HepG2 (cell line): ENCODE results near the gene STEAP3. TPM values are rescaled to one million over a fixed set of nuclear protein-coding genes. Genes with fewer than 3 reads are reported as not detected.

ENCODE experiments used
- ATAC-seq: fragments of 200-7000 bp; cut with Tn5 transposase; 3 replicates; pipeline ENCODE4 v1.9.1; 2020; ENCODE audit warnings: mild to moderate bottlenecking, moderate library complexity
- BruUV-seq: library from RNA; stranded (reverse); fragments of 400-500 nt; replicated peaks from 2 replicates; lab custom pipeline; 2021; lab: Mats Ljungman, UMichigan
- CTCF ChIA-PET: fragments of 300-600 bp; formaldehyde crosslinking; extraction: SDS; loops from one replicate; lab custom pipeline; 2021; ENCODE audit warnings: low total read pairs, inconsistent platforms, low intra/inter-chr PET ratio; lab: Yijun Ruan, JAX
- POLR2A ChIA-PET: fragments of 350-600 bp; sonication (Branson Sonifier 250); formaldehyde crosslinking; loops from one replicate; lab custom pipeline; 2020; ENCODE audit warnings: antibody characterized with exemption, inconsistent platforms; lab: Yijun Ruan, JAX
- DNase-seq: peaks from one replicate; pipeline ENCODE4 v3.0.0-alpha.2; 2015; ENCODE audit warnings: low spot score
- FAIRE-seq: peaks from 3 replicates; lab custom pipeline; 2011; peaks lifted over from hg19 to GRCh38; lab: Jason Lieb, UNC
- H2AFZ ChIP-seq: one replicate; pipeline ENCODE4 v1.6.1; 2011; ENCODE audit warnings: low read length, inconsistent platforms
- H3K27ac ChIP-seq: fragments of 300-600 bp; 3 replicates; pipeline ENCODE4 v1.8.0; 2011; ENCODE audit warnings: mixed run types, mild to moderate bottlenecking, mixed read lengths, low read length, inconsistent platforms; ENCODE audit not compliant: insufficient read depth; ENCODE audit errors: extremely low read length
- H3K27me3 ChIP-seq, 2 experiments: fragments of 200-600 bp in 1 of 2; 2 replicates in 1 of 2; 3 replicates in 1 of 2; pipeline versions ENCODE4 v1.6.0 to v1.8.0; 2011; ENCODE audit warnings: low read length in 2 of 2, mild to moderate bottlenecking in 2 of 2, moderate library complexity in 2 of 2, inconsistent platforms in 1 of 2; ENCODE audit not compliant: insufficient read depth in 2 of 2, control insufficient read depth in 1 of 2
- H3K36me3 ChIP-seq, 2 experiments: fragments of 200-600 bp in 1 of 2; replicated peaks in 1 of 2; 2 replicates in 1 of 2; 3 replicates in 1 of 2; pipeline versions ENCODE4 v1.5.1 to v1.8.0; 2011; ENCODE audit warnings: low read length in 2 of 2, inconsistent platforms in 1 of 2; ENCODE audit not compliant: insufficient read depth in 2 of 2, control insufficient read depth in 1 of 2
- H3K4me1 ChIP-seq: 2 replicates; pipeline ENCODE4 v1.5.1; 2012; ENCODE audit warnings: low read length, inconsistent platforms; ENCODE audit not compliant: insufficient read depth
- H3K4me2 ChIP-seq: 2 replicates; pipeline ENCODE4 v1.6.0; 2011; ENCODE audit warnings: low read depth, low read length, inconsistent platforms
- H3K4me3 ChIP-seq, 3 experiments: fragments of 200-600 bp in 1 of 3; sonication (generic), shearing (Covaris generic) in 1 of 3; replicated peaks in 1 of 3; 2 replicates each; pipeline ENCODE4 v1.5.1; 2011 to 2016; ENCODE audit warnings: low read length in 3 of 3, inconsistent platforms in 2 of 3, low read depth in 2 of 3, mild to moderate bottlenecking in 2 of 3, control low read depth in 1 of 3, mixed read lengths in 1 of 3; ENCODE audit not compliant: insufficient read depth in 1 of 3
- H3K79me2 ChIP-seq: one replicate; pipeline ENCODE4 v1.6.1; 2011; ENCODE audit warnings: low read length, inconsistent platforms; ENCODE audit not compliant: insufficient read depth
- H3K9ac ChIP-seq: 2 replicates; pipeline ENCODE4 v1.6.0; 2011; ENCODE audit warnings: mild to moderate bottlenecking, low read depth, low read length, inconsistent platforms; ENCODE audit not compliant: insufficient read depth
- H3K9me3 ChIP-seq: 2 replicates; pipeline ENCODE4 v1.5.1; 2012; ENCODE audit warnings: mild to moderate bottlenecking, low read length
- H4K20me1 ChIP-seq: 2 replicates; pipeline ENCODE4 v1.6.0; 2011; ENCODE audit warnings: inconsistent platforms, mild to moderate bottlenecking, low read length, moderate library complexity; ENCODE audit not compliant: insufficient read depth
- PCBP2 ChIP-seq: fragments of 200-400 bp; formaldehyde crosslinking; optimal IDR thresholded peaks from 2 replicates; pipeline ENCODE3; 2018; ENCODE audit warnings: low read length, low read depth; ENCODE audit not compliant: poor library complexity, severe bottlenecking
- RARG ChIP-seq: sonication (generic); formaldehyde crosslinking; IDR thresholded peaks from 2 replicates; pipeline ENCODE4 v1.4.0; 2020; ENCODE audit warnings: low read depth, mild to moderate bottlenecking, missing genetic modification reagents
- RORA ChIP-seq: sonication (generic); formaldehyde crosslinking; IDR thresholded peaks from 2 replicates; pipeline ENCODE4 v1.5.0; 2020; ENCODE audit warnings: mild to moderate bottlenecking, missing genetic modification reagents, moderate library complexity
- RXRB ChIP-seq: IDR thresholded peaks from 2 replicates; pipeline ENCODE4 v1.6.1; 2016; ENCODE audit warnings: borderline replicate concordance, missing genetic modification reagents, missing compliant biosample characterization
- SIX1 ChIP-seq: sonication (generic); formaldehyde crosslinking; IDR thresholded peaks from 2 replicates; pipeline ENCODE4 v1.4.0; 2020; ENCODE audit warnings: missing genetic modification reagents, borderline replicate concordance
- SRY ChIP-seq: sonication (generic); formaldehyde crosslinking; IDR thresholded peaks from 2 replicates; pipeline ENCODE4 v1.8.0; 2022; ENCODE audit warnings: mild to moderate bottlenecking, missing genetic modification reagents
- STAG1 ChIP-seq: sonication (generic); formaldehyde crosslinking; IDR thresholded peaks from 2 replicates; pipeline ENCODE4 v1.4.0; 2020; ENCODE audit warnings: missing genetic modification reagents
- ZFP90 ChIP-seq: sonication (generic); formaldehyde crosslinking; IDR thresholded peaks from 2 replicates; pipeline ENCODE4 v1.8.0; 2022; ENCODE audit warnings: missing genetic modification reagents, mild to moderate bottlenecking, inconsistent platforms, borderline replicate concordance
- ZFYVE20 ChIP-seq: sonication (generic); formaldehyde crosslinking; IDR thresholded peaks from 2 replicates; pipeline ENCODE4 v1.8.0; 2023; ENCODE audit warnings: low read depth, mild to moderate bottlenecking, moderate library complexity, missing genetic modification reagents, borderline replicate concordance
- ZMAT3 ChIP-seq: sonication (generic); formaldehyde crosslinking; conservative IDR thresholded peaks from 2 replicates; pipeline ENCODE4 v1.7.0; 2021; ENCODE audit warnings: missing genetic modification reagents
- ZNF629 ChIP-seq: sonication (generic); formaldehyde crosslinking; conservative IDR thresholded peaks from 2 replicates; pipeline ENCODE4 v1.5.0; 2020; ENCODE audit warnings: missing genetic modification reagents
- ZSCAN21 ChIP-seq: sonication (generic); formaldehyde crosslinking; IDR thresholded peaks from 2 replicates; pipeline ENCODE4 v1.8.0; 2022; ENCODE audit warnings: mild to moderate bottlenecking, missing genetic modification reagents, moderate library complexity, borderline replicate concordance
- WGBS: methylation state at CpG from one replicate; pipeline ENCODE4 v1.1.6; 2017; ENCODE audit warnings: low lambda C conversion rate; 5-methylcytosine and 5-hydroxymethylcytosine counted together
- in situ Hi-C: cut with HindIII; loops from 2 replicates; pipeline ENCODE4 v1.10.0; 2017; ENCODE audit warnings: low pct_unique_long_range_greater_than_20kb; ENCODE audit not compliant: extremely low pct_ligation_motif_present
- intact Hi-C: fragments of 100-400 bp; cut with micrococcal nuclease; formaldehyde crosslinking; loops from one replicate; pipeline ENCODE4 v1.10.0; 2022; ENCODE audit not compliant: unreplicated experiment
- polyA plus RNA-seq, 8 experiments: library from polyadenylated mRNA; depleted of rRNA in 3 of 8; stranded (reverse) in 7 of 8; unstranded in 1 of 8; fragments of >200 nt; fragmentation: Illumina TruSeq in 4 of 8; extraction: Trizol in 4 of 8; gene quantifications; 2 replicates each; pipeline versions ENCODE4 v1.2.1 to v1.2.3, GENCODE V29; 2011 to 2016; ENCODE audit warnings: low read depth in 4 of 8, missing spikeins in 1 of 8, mixed read lengths in 1 of 8; ENCODE audit not compliant: insufficient read depth in 1 of 8
- total RNA-seq, 5 experiments: library from RNA; depleted of rRNA; stranded (reverse); fragments of >200 nt; fragmentation: Illumina TruSeq; extraction: Trizol; gene quantifications; 2 replicates each; pipeline ENCODE4 v1.2.3, GENCODE V29; 2016; ENCODE audit warnings: low read depth in 1 of 5
- TF ChIP-seq, protein P1 (sequence below): sonication (generic); formaldehyde crosslinking; conservative IDR thresholded peaks from 2 replicates; pipeline ENCODE4 v1.8.1; 2023; ENCODE audit warnings: missing genetic modification reagents

The STEAP3 gene
- total and polyA plus RNA-seq, 2 of the 13 experiments (the other 11 are each of a cell fraction or from before 2014, with no cell fraction given) = 7.3 to 21.1 TPM

DNA sequence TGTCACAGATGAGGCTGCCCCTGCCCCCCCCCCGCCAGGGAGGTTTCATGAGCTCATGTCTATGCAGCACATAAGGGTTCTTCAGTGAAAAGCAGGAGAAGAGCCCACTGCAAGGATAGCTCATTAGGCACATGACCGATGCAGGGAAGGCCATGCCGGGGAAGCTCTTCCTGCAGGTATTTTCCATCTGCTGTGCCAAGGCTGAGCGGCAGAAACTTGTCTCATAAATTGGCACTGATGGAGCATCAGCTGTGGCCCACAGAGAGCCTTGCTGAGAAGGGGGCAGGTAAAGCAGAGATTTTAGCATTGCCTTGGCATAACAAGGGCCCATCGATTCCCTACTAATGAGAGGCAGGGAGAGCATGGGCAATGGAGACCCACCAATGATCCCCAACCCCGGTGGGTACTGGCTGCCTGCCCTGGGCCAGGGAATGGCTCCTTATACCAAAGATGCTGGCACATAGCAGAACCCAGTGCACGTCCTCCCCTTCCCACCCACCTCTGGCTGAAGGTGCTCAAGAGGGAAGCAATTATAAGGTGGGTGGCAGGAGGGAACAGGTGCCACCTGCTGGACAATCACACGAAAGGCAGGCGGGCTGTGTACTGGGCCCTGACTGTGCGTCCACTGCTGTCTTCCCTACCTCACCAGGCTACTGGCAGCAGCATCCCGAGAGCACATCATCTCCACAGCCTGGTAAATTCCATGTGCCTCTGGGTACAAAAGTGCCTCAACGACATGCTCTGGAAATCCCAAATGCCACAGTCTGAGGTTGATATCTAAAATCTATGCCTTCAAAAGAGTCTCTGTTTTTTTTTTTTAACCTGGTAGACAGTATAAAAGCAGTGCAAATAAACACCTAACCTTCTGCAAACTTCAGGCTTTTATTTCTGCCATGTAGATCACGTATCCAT, 41.4 kb downstream of the STEAP3 start (continued):
- TF ChIP-seq SIX1 (CRISPR knock-in tag) (no peak), ZMAT3 (CRISPR knock-in tag) (no peak), ZNF629 (CRISPR knock-in tag) (no peak), STAG1 (CRISPR knock-in tag) (peak; percentile 82), ZFP90 (CRISPR knock-in tag) (0 out of 2 replicates have a peak, but pooled peaks have one; percentile 38), RXRB (CRISPR knock-in tag) (no peak)

DNA sequence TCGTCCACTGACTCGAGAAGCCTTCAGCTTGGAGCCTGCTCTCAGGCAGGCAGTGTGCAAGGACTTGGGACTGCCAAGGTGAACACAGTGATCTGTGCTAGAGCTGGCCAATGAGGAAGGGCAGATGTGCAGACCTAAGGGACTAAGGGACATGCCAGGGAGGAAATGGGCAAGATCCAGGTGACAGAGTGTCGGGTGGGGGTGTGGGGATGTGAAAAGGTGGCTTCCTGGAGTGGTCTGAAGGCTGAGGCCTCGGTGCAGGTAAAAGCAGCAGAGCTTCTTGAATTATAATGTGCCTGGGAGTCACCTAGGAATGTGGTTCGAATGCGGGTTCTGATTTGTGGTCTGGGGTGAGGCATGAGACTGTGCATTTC, 42.0 kb downstream of the STEAP3 start:
- no peaks in the 10 kb centered on the region for H3K27me3 ChIP-seq
- intact Hi-C loops = loop anchor here (1.0 to 5.0 kb wide), 3 partner anchors 26 to 253 kb away; no protein-coding TSS in a partner anchor
- DNase-seq (no peak), ATAC-seq (no peak), FAIRE-seq (no peak)
- H3K4me3 ChIP-seq = no peak overlapping the region
- no peak overlapping the region for H2AFZ ChIP-seq
- no peaks in the 10 kb centered on the region for H3K79me2 ChIP-seq
- ChIA-PET POLR2A (no interaction called here), CTCF (interaction anchor here (0.6 to 2.5 kb wide), 4 partner anchors 47 to 383 kb away, joined by 3 to 17 read pairs (median 6); no protein-coding TSS in a partner anchor)
- no peak overlapping the region for H3K4me2 ChIP-seq
- WGBS = 86% methylated on average over 6 of the region's 6 CpGs
- BruUV-seq = no TSS peak
- TF ChIP-seq, protein P1, sequence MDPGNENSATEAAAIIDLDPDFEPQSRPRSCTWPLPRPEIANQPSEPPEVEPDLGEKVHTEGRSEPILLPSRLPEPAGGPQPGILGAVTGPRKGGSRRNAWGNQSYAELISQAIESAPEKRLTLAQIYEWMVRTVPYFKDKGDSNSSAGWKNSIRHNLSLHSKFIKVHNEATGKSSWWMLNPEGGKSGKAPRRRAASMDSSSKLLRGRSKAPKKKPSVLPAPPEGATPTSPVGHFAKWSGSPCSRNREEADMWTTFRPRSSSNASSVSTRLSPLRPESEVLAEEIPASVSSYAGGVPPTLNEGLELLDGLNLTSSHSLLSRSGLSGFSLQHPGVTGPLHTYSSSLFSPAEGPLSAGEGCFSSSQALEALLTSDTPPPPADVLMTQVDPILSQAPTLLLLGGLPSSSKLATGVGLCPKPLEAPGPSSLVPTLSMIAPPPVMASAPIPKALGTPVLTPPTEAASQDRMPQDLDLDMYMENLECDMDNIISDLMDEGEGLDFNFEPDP (CRISPR knock-in tag) = 0 out of 2 replicates have a peak, but pooled peaks have one; percentile 70
- TF ChIP-seq SRY (CRISPR knock-in tag) (no peak), ZSCAN21 (CRISPR knock-in tag) (peak; percentile 8; the same call in 1 of the 2 replicates), RORA (CRISPR knock-in tag) (no peak), PCBP2 (no peak), RARG (CRISPR knock-in tag) (no peak), ZFYVE20 (CRISPR knock-in tag) (no peak)
- H3K9ac ChIP-seq = no peak overlapping the region
- H3K9me3 ChIP-seq = no peaks in the 10 kb centered on the region
- H4K20me1 ChIP-seq = no peaks in the 10 kb centered on the region
- in situ Hi-C loops = no loop called here
- H3K4me1 ChIP-seq = peaks cover 12% of the 10 kb centered on the region
- H3K27ac ChIP-seq = no peak overlapping the region
- peaks cover 2 to 6% of the 10 kb centered on the region in 2 experiments; a peak in 2 of 5 replicates for H3K36me3 ChIP-seq
